ENCODE results near the gene CPLX4.

Gene CPLX4

DNA sequence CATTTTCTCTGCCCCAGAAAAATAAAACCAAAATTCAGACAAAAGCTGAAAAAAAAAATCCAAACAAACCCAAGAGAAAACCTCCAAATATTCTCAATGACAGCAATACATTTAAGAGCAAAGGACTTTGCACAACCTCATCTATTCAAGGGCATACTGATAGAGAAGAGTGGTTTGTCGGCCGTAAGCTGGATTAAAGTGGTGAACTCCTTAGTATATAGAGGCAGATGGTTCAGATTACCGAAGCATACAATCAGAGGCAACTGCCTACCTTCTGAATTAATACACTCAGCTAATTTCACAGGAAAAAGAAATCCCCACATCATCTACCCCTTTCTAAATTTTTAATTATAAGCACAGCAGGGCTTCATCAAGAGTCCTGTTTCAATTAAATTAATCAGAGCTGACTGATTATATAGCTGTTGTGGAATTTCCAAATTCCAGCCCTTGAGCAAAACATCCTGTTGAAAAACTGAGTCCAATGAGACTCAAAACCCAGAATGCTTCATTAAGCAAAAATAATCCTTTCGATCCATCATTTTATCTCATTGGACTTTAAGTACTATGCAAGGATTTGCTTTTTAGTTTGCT, at the start of gene CPLX4:
Gene CPLX4 (minus strand): TSS at position 190 of the 591 bp plus-strand sequence. CDS start 187 bp downstream, at position 3.
- Histone ChIP-seq H3K36me3 (ENCODE audit: control insufficient read depth, low read length) (no peaks in the 10 kb centered on the region), H3F3A (ENCODE audit: control insufficient read depth, insufficient read depth) (no peaks in the 10 kb centered on the region), H3K79me2 (ENCODE audit: control insufficient read depth, low read length) (no peaks in the 10 kb centered on the region), H3K9me2 (replicated peaks; ENCODE audit: control insufficient read depth, low read length) (no peaks in the 10 kb centered on the region), H4K20me1 (ENCODE audit: control insufficient read depth, insufficient read depth, low read depth, low read length) (no peaks in the 10 kb centered on the region), H3K27me3 (ENCODE audit: control insufficient read depth, low read length) (peaks cover 21% of the 10 kb centered on the region), H3K9me3 (ENCODE audit: control insufficient read depth, insufficient read depth, low read length) (no peaks in the 10 kb centered on the region), H3K4me1 (ENCODE audit: control insufficient read depth, low read length) (no peaks in the 10 kb centered on the region), H3K4me2 (ENCODE audit: low read length) (no peak within 1 kb of the TSS), H3K27ac (ENCODE audit: low read depth, low read length) (no peak within 1 kb of the TSS), H3K4me3 (ENCODE audit: low read length) (no peak within 1 kb of the TSS)
- TF ChIP-seq CTCF (IDR thresholded peaks at IDR 0.05; ENCODE audit: low read depth, low read length, poor library complexity, severe bottlenecking) (no peak), EZH2phosphoT487 (IDR thresholded peaks at IDR 0.05; ENCODE audit: borderline replicate concordance, low read length) (no peak)

- H3K9me3 ChIP-seq (ENCODE audit: control insufficient read depth, insufficient read depth, low read length) = no peaks in the 10 kb centered on the region
- H3K27ac ChIP-seq (ENCODE audit: low read depth, low read length) = no peak overlapping the region
- no peak overlapping the region for H3K4me2 ChIP-seq (ENCODE audit: low read length)
- no peak overlapping the region for H3K4me3 ChIP-seq (ENCODE audit: low read length)
- peaks cover 25% of the 10 kb centered on the region for H3K36me3 ChIP-seq (ENCODE audit: control insufficient read depth, low read length)
- TF ChIP-seq CTCF (IDR thresholded peaks at IDR 0.05; ENCODE audit: low read depth, low read length, poor library complexity, severe bottlenecking) (no peak), EZH2phosphoT487 (IDR thresholded peaks at IDR 0.05; ENCODE audit: borderline replicate concordance, low read length) (no peak)
- H4K20me1 ChIP-seq (ENCODE audit: control insufficient read depth, insufficient read depth, low read depth, low read length) = no peaks in the 10 kb centered on the region; the same call in 1 of the 2 replicates
- peaks cover 19% of the 10 kb centered on the region for H3K27me3 ChIP-seq (ENCODE audit: control insufficient read depth, low read length)
- no peaks in the 10 kb centered on the region for H3K9me2 ChIP-seq (replicated peaks; ENCODE audit: control insufficient read depth, low read length)
- H3F3A ChIP-seq (ENCODE audit: control insufficient read depth, insufficient read depth) = no peaks in the 10 kb centered on the region
- peaks cover 22% of the 10 kb centered on the region for H3K4me1 ChIP-seq (ENCODE audit: control insufficient read depth, low read length)
- peaks cover 40% of the 10 kb centered on the region for H3K79me2 ChIP-seq (ENCODE audit: control insufficient read depth, low read length)
Measured at GRCh38 chr18:59360381-59360780, 41.9 kb upstream of the CPLX4 start.

GRCh38 chr18:59359576-59359952, 41.1 kb upstream of the CPLX4 start:
- peaks cover 41% of the 10 kb centered on the region for H3K79me2 ChIP-seq (ENCODE audit: control insufficient read depth, low read length)
- H3K4me1 ChIP-seq (ENCODE audit: control insufficient read depth, low read length) = peaks cover 22% of the 10 kb centered on the region
- H3K36me3 ChIP-seq (ENCODE audit: control insufficient read depth, low read length) = peaks cover 33% of the 10 kb centered on the region
- no peaks in the 10 kb centered on the region for H3K9me3 ChIP-seq (ENCODE audit: control insufficient read depth, insufficient read depth, low read length)
- TF ChIP-seq CTCF (IDR thresholded peaks at IDR 0.05; ENCODE audit: low read depth, low read length, poor library complexity, severe bottlenecking) = no peak
- no peak for TF ChIP-seq EZH2phosphoT487 (IDR thresholded peaks at IDR 0.05; ENCODE audit: borderline replicate concordance, low read length)
- no peak overlapping the region for H3K27ac ChIP-seq (ENCODE audit: low read depth, low read length)
- H4K20me1 ChIP-seq (ENCODE audit: control insufficient read depth, insufficient read depth, low read depth, low read length) = no peaks in the 10 kb centered on the region; the same call in 1 of the 2 replicates
- no peaks in the 10 kb centered on the region for H3F3A ChIP-seq (ENCODE audit: control insufficient read depth, insufficient read depth)
- peaks cover 19% of the 10 kb centered on the region for H3K27me3 ChIP-seq (ENCODE audit: control insufficient read depth, low read length)
- peak overlapping the region; percentile 70 for H3K4me2 ChIP-seq (ENCODE audit: low read length)
- H3K4me3 ChIP-seq (ENCODE audit: low read length) = peak overlapping the region; percentile 97
- H3K9me2 ChIP-seq (replicated peaks; ENCODE audit: control insufficient read depth, low read length) = no peaks in the 10 kb centered on the region
